PC-3 (cell line): ENCODE measurements around the gene PRSS27. TPM values are rescaled to one million over a fixed set of nuclear protein-coding genes. Genes with fewer than 3 reads are reported as not detected.
A peak's percentile ranks its signal among the peaks of the same experiment; 100 is the strongest.

Source experiments
- ATAC-seq: fragments of 200-7000 bp; cut with Tn5 transposase; 2 replicates; pipeline ENCODE4 v1.9.1; 2020; ENCODE audit warnings: mild to moderate bottlenecking, moderate library complexity
- BruUV-seq: library from RNA; stranded (reverse); fragments of 400-500 nt; replicated peaks from 2 replicates; lab custom pipeline; 2021; lab: Mats Ljungman, UMichigan
- CTCF ChIA-PET: fragments of 300-600 bp; sonication (Branson Sonifier 250); formaldehyde crosslinking; loops from one replicate; lab custom pipeline; 2022; ENCODE audit warnings: antibody characterized with exemption; lab: Charles Lee
- POLR2A ChIA-PET: fragments of 300-600 bp; sonication (Branson Sonifier 250); formaldehyde crosslinking; loops from one replicate; lab custom pipeline; 2022; ENCODE audit warnings: antibody characterized with exemption; ENCODE audit not compliant: unreplicated experiment; lab: Charles Lee
- DNase-seq: peaks from one replicate; pipeline ENCODE4 v3.0.0-alpha.2; 2015
- H2AFZ ChIP-seq: fragments of 300-600 bp; sonication (generic); 2 replicates; pipeline ENCODE4 v1.6.0; 2016; ENCODE audit warnings: antibody characterized with exemption, low read length
- H3F3A ChIP-seq: fragments of 300-600 bp; sonication (generic); one replicate; pipeline ENCODE4 v1.6.0; 2017; ENCODE audit warnings: antibody characterized with exemption, low read length, control low read depth, mild to moderate bottlenecking; ENCODE audit not compliant: unreplicated experiment
- H3K27ac ChIP-seq: fragments of 300-600 bp; sonication (generic); 2 replicates; pipeline ENCODE4 v1.5.1; 2016; ENCODE audit warnings: mild to moderate bottlenecking, low read length
- H3K27me3 ChIP-seq: fragments of 300-600 bp; sonication (generic); 2 replicates; pipeline ENCODE4 v1.6.1; 2016; ENCODE audit warnings: low read length, mixed read lengths
- H3K36me3 ChIP-seq: fragments of 300-600 bp; sonication (generic); 2 replicates; pipeline ENCODE4 v1.6.1; 2016; ENCODE audit warnings: low read depth, mixed run types, low read length, mixed read lengths
- H3K4me1 ChIP-seq: fragments of 300-600 bp; sonication (generic); 2 replicates; pipeline ENCODE4 v1.5.1; 2016; ENCODE audit warnings: low read length; ENCODE audit not compliant: insufficient read depth
- H3K4me2 ChIP-seq: fragments of 300-600 bp; sonication (generic); 2 replicates; pipeline ENCODE4 v1.6.0; 2016; ENCODE audit warnings: low read length
- H3K4me3 ChIP-seq: fragments of 300-600 bp; sonication (generic); 2 replicates; pipeline ENCODE4 v1.5.1; 2016; ENCODE audit warnings: mild to moderate bottlenecking, low read length, mixed read lengths
- H3K79me2 ChIP-seq: fragments of 300-600 bp; sonication (generic); 2 replicates; pipeline ENCODE4 v1.6.1; 2017; ENCODE audit warnings: low read length, mixed read lengths
- H3K9ac ChIP-seq: fragments of 300-600 bp; sonication (generic); 2 replicates; pipeline ENCODE4 v1.6.0; 2016; ENCODE audit warnings: mild to moderate bottlenecking, low read length
- H3K9me2 ChIP-seq: fragments of 300-600 bp; sonication (generic); replicated peaks from 2 replicates; pipeline ENCODE4 v1.6.1; 2016; ENCODE audit warnings: mixed run types, low read length, mixed read lengths
- H3K9me3 ChIP-seq: fragments of 300-600 bp; sonication (generic); 2 replicates; pipeline ENCODE4 v1.6.1; 2016; ENCODE audit warnings: low read length, mixed read lengths
- H4K20me1 ChIP-seq: fragments of 300-600 bp; sonication (generic); 2 replicates; pipeline ENCODE4 v1.6.1; 2016; ENCODE audit warnings: low read length, mixed read lengths
- EZH2 ChIP-seq: fragments of 300-600 bp; sonication (generic); IDR thresholded peaks from one replicate; pipeline ENCODE4 v1.6.1; 2017; ENCODE audit warnings: antibody characterized with exemption, mild to moderate bottlenecking, low read length; ENCODE audit not compliant: unreplicated experiment
- EZH2phosphoT487 ChIP-seq: fragments of 300-600 bp; sonication (generic); IDR thresholded peaks from 2 replicates; pipeline ENCODE4 v1.6.1; 2018; ENCODE audit warnings: mild to moderate bottlenecking, antibody characterized with exemption, low read length, borderline replicate concordance
- intact Hi-C: fragments of 100-400 bp; cut with micrococcal nuclease; formaldehyde crosslinking; loops from 2 replicates; pipeline ENCODE4 v1.9.0; 2023
- total RNA-seq: library from RNA; depleted of rRNA; stranded (reverse); fragments of >200 nt; gene quantifications from 2 replicates; pipeline ENCODE4 v1.2.3, GENCODE V29; 2014
- TF ChIP-seq, protein P1 (sequence below): fragments of 300-600 bp; sonication (generic); conservative IDR thresholded peaks from 2 replicates; pipeline ENCODE4 v1.5.1; 2017; ENCODE audit warnings: antibody characterized with exemption, low read depth, mild to moderate bottlenecking, low read length

PRSS27 gene
- total RNA-seq, 1 experiment from 2014 or later, result 1.2 TPM

DNA sequence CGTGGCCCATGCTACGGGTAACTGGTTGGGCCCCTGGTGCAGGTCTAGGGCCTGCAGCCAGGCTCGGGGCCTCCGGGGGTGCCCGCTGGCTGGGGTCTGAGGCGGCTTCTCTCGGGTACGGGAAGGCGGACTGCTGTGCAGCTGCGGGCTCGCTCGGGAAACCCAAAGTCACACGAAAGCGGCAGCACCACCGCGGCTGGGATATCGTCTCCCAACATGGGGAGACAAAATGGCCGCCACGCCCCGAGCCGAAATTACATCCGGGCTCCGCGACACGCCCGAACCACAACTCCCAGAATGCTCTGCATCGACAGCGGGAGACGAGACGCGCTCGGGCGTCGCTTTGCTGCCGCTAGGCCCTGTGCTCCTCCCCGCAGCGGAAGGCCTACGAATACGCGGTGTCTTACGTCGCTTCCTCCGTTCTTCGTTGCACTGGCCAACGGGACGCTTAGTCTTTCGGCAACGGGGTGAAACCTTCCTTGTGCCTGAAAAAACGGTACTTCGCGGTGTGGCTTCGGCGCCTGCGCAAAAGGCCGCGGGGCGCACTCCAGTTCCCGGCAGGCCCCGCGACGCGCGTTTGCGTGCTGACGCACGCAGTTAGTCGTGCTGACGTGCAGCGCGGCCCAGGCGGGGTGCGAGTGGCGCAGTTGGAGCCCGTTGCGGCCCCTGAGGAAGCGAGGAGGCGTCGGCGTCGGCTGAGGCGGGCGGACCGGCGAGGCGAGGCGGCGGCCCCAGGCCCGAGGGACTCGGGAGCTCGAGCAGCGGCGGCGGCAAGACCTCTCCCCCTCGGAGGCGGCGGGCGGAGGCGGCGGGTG lies 32.2 kb upstream of the PRSS27 start, which contains the start of gene SRRM2:
TSS of gene SRRM2 (plus strand) at position 604 of the 815 bp plus-strand sequence. CDS start 3,727 bp downstream, outside the sequence.
- peaks cover 58% of the 10 kb centered on the region for H3K79me2 ChIP-seq
- H3K9me2 ChIP-seq, result no peaks in the 10 kb centered on the region
- TF ChIP-seq EZH2phosphoT487, result no peak
- no peak for TF ChIP-seq EZH2
- TF ChIP-seq, protein P1, sequence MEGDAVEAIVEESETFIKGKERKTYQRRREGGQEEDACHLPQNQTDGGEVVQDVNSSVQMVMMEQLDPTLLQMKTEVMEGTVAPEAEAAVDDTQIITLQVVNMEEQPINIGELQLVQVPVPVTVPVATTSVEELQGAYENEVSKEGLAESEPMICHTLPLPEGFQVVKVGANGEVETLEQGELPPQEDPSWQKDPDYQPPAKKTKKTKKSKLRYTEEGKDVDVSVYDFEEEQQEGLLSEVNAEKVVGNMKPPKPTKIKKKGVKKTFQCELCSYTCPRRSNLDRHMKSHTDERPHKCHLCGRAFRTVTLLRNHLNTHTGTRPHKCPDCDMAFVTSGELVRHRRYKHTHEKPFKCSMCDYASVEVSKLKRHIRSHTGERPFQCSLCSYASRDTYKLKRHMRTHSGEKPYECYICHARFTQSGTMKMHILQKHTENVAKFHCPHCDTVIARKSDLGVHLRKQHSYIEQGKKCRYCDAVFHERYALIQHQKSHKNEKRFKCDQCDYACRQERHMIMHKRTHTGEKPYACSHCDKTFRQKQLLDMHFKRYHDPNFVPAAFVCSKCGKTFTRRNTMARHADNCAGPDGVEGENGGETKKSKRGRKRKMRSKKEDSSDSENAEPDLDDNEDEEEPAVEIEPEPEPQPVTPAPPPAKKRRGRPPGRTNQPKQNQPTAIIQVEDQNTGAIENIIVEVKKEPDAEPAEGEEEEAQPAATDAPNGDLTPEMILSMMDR, result no peak
- intact Hi-C loops, result no loop called here
- DNase-seq (peak; percentile 89), ATAC-seq (peak; percentile 95)
- H3K9ac ChIP-seq, result peak within 1 kb of the TSS; percentile 95
- peak within 1 kb of the TSS; percentile 98 for H3K4me2 ChIP-seq
- H3K4me1 ChIP-seq, result peaks cover 23% of the 10 kb centered on the region
- H2AFZ ChIP-seq, result peak within 1 kb of the TSS; percentile 87
- ChIA-PET POLR2A (interaction anchor here (0.6 kb wide), 1 partner anchor 22 kb away, joined by 6 read pairs; no protein-coding TSS in a partner anchor), CTCF (no interaction called here)
- H4K20me1 ChIP-seq, result peaks cover 43% of the 10 kb centered on the region
- H3K4me3 ChIP-seq, result peak within 1 kb of the TSS; percentile 89
- no TSS peak for BruUV-seq
- H3K36me3 ChIP-seq, result peaks cover 8% of the 10 kb centered on the region; the same call in 1 of the 2 replicates
- H3K9me3 ChIP-seq, result no peaks in the 10 kb centered on the region
- no peaks in the 10 kb centered on the region for H3K27me3 ChIP-seq
- no peaks in the 10 kb centered on the region for H3F3A ChIP-seq
- peak within 1 kb of the TSS; percentile 93 for H3K27ac ChIP-seq

DNA sequence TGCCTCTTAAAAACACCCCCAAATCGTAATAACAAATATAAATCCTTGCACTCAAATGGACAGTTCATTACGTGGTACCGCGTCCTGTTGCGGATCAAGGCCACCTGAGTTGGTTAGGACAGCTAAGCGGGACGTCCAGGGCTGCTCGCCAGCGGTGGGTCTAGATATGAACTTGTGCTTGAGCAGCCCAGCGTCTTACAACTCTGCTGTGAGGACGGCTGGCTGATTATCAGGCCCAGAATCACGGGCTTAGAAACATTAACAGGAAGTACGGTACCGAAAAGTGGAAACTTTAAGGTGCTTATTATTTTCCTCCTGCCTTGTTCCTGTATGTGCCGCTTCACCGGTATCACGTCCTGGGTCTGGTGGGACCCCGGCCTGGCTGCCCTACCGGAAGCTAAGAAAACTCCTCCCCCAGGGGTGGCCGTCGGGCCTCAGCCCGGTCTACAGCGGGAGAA lies 31.6 kb upstream of the PRSS27 start:
- Histone ChIP-seq H3K36me3 (peaks cover 3% of the 10 kb centered on the region; the same call in 1 of the 2 replicates), H3K9ac (peak overlapping the region; percentile 95), H3K4me1 (peaks cover 23% of the 10 kb centered on the region), H3K4me3 (peak overlapping the region; percentile 89), H3K27ac (peak overlapping the region; percentile 93), H3F3A (no peaks in the 10 kb centered on the region), H3K9me3 (no peaks in the 10 kb centered on the region), H3K9me2 (no peaks in the 10 kb centered on the region), H2AFZ (peak overlapping the region; percentile 87), H3K4me2 (peak overlapping the region; percentile 98), H3K27me3 (no peaks in the 10 kb centered on the region), H4K20me1 (peaks cover 36% of the 10 kb centered on the region), H3K79me2 (peaks cover 51% of the 10 kb centered on the region)
- ATAC-seq, result no peak
- CTCF ChIA-PET, result no interaction called here
- no peak for DNase-seq
- POLR2A ChIA-PET, result no interaction called here
- no peak for TF ChIP-seq EZH2phosphoT487
- no peak for TF ChIP-seq EZH2
- TF ChIP-seq, protein P1, result no peak
- intact Hi-C loops, result no loop called here
- TSS peak; percentile 77 for BruUV-seq

DNA sequence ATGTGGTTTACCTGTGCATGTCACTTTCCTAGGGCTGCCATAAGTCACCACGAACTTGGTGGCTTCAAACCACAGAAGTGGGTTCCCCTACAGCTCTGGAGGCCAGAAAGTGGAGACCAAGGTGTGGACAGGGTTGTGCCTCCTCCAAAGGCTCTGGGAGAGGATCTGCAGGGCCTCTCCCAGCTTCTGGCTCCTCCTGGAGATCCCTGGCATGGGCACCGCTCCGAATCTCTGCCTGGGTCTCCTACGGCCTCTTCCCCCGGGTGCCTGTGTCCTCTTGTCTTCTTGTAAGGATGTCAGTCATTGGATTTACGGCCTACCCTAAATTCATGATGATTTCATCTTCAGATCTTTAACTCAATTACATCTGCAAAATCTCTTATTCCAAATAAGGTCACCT lies 29.9 kb upstream of the PRSS27 start:
- TF ChIP-seq EZH2, result no peak
- TF ChIP-seq, protein P1, result no peak
- TF ChIP-seq EZH2phosphoT487, result no peak
- H4K20me1 ChIP-seq, result peaks cover 20% of the 10 kb centered on the region
- H3K4me1 ChIP-seq, result peaks cover 15% of the 10 kb centered on the region
- no peak overlapping the region for H3K4me3 ChIP-seq
- no peak for ATAC-seq
- H3K36me3 ChIP-seq, result peaks cover 3% of the 10 kb centered on the region; the same call in 1 of the 2 replicates
- peaks cover 35% of the 10 kb centered on the region for H3K79me2 ChIP-seq
- BruUV-seq, result no TSS peak
- H3K27me3 ChIP-seq, result no peaks in the 10 kb centered on the region
- H3F3A ChIP-seq, result no peaks in the 10 kb centered on the region
- H3K9me3 ChIP-seq, result no peaks in the 10 kb centered on the region
- no peak overlapping the region for H3K27ac ChIP-seq
- no peak overlapping the region for H3K9ac ChIP-seq
- H3K9me2 ChIP-seq, result no peaks in the 10 kb centered on the region
- no peak overlapping the region for H2AFZ ChIP-seq
- intact Hi-C loops, result no loop called here
- DNase-seq, result no peak
- no peak overlapping the region for H3K4me2 ChIP-seq
- CTCF ChIA-PET, result no interaction called here
- POLR2A ChIA-PET, result no interaction called here
